Right lobe of liver (tissue), 6 donors: ENCODE measurements around the gene FAM120AOS. TPM values are rescaled to one million over a fixed set of nuclear protein-coding genes. Genes with fewer than 3 reads are reported as not detected.

Source experiments
- ATAC-seq, 4 donors: fragments of 200-7000 bp; cut with Tn5 transposase; one replicate each; pipeline ENCODE4 v1.9.1; 2020; ENCODE audit warnings: mild to moderate bottlenecking in 4 of 4, moderate library complexity in 4 of 4
- DNase-seq, 3 donors: peaks; one replicate each; pipeline ENCODE4 v3.0.0-alpha.2; 2020
- H3K27ac ChIP-seq, 3 donors: fragments of 200-600 bp; one replicate each; pipeline ENCODE4 v1.8.0; 2022
- H3K27me3 ChIP-seq, 2 donors: fragments of 200-600 bp; one replicate each; pipeline ENCODE4 v1.8.0; 2022
- H3K36me3 ChIP-seq, 4 donors: fragments of 200-600 bp; sonication (generic) in 1 of 4; one replicate each; pipeline versions ENCODE4 v1.5.1 to v1.8.0; 2017 to 2022; ENCODE audit warnings: control low read depth in 1 of 4
- H3K4me1 ChIP-seq, 4 donors: fragments of 200-600 bp; sonication (generic) in 1 of 4; one replicate each; pipeline versions ENCODE4 v1.5.1 to v1.8.0; 2017 to 2022; ENCODE audit warnings: control low read depth in 1 of 4
- H3K4me3 ChIP-seq, 3 donors: fragments of 200-600 bp; one replicate each; pipeline ENCODE4 v1.8.0; 2022
- H3K9me3 ChIP-seq, 4 donors: fragments of 200-600 bp; sonication (generic) in 1 of 4; one replicate each; pipeline versions ENCODE4 v1.5.1 to v1.8.0; 2017 to 2022; ENCODE audit warnings: control low read depth in 1 of 4
- POLR2A ChIP-seq: fragments of 450-650 bp; IDR thresholded peaks from one replicate; pipeline ENCODE4 v1.6.1; 2017; ENCODE audit warnings: antibody characterized with exemption, mild to moderate bottlenecking
- WGBS: methylation state at CpG from one replicate; pipeline ENCODE4 v1.1.6; 2018; ENCODE audit warnings: low coverage, low lambda C conversion rate; ENCODE audit not compliant: insufficient coverage; ENCODE audit errors: missing lambda C conversion rate; 5-methylcytosine and 5-hydroxymethylcytosine counted together
- intact Hi-C, 2 donors: fragments of 100-400 bp; cut with DNase I; formaldehyde crosslinking; loops; one replicate each; pipeline versions ENCODE4 v1.11.2 to v1.14.1; 2022
- small RNA-seq, 2 experiments: library from RNA; depleted of rRNA; stranded (forward); fragments of <200 nt; gene quantifications; one replicate each; pipeline ENCODE3, GENCODE V24; 2016
- total RNA-seq, 6 experiments: library from RNA; depleted of rRNA in 2 of 6; stranded (reverse); fragments of >200 nt in 2 of 6; fragmentation: NEBNext Ultra II Directional in 3 of 6; extraction: Animal tissue kit (Norgen Biotek cat#: 25700) in 3 of 6; gene quantifications; one replicate each; pipeline versions ENCODE4 v1.1.0 to v1.2.4, GENCODE V29; 2016 to 2023
- TF ChIP-seq, protein P1 (sequence below), 4 donors: fragments of 200-600 bp in 3 of 4; fragments of 450-650 bp in 1 of 4; IDR thresholded peaks; one replicate each; pipeline versions ENCODE4 v1.5.1 to v1.8.0; 2016 to 2022; ENCODE audit warnings: antibody characterized with exemption in 4 of 4, mild to moderate bottlenecking in 2 of 4
- donor health status: DM: no; HTN: yes; CAD: no.
- donor health status: DM: no; HTN: no; CAD: no.
- donor health status: DM: no; HTN: no; CAD: no.
- donor health status: DM: no; HTN: yes; CAD: no.
- donor health status: DM: no; HTN: yes; CAD: no.

The FAM120AOS gene
- total RNA-seq, 6 experiments from 2014 or later: 14.4 to 20.8 (median 17.9) TPM

GRCh38 chr9:93398471-93398870 is 54.9 kb downstream of the FAM120AOS start:
- TF ChIP-seq POLR2A: no peak
- TF ChIP-seq, protein P1, sequence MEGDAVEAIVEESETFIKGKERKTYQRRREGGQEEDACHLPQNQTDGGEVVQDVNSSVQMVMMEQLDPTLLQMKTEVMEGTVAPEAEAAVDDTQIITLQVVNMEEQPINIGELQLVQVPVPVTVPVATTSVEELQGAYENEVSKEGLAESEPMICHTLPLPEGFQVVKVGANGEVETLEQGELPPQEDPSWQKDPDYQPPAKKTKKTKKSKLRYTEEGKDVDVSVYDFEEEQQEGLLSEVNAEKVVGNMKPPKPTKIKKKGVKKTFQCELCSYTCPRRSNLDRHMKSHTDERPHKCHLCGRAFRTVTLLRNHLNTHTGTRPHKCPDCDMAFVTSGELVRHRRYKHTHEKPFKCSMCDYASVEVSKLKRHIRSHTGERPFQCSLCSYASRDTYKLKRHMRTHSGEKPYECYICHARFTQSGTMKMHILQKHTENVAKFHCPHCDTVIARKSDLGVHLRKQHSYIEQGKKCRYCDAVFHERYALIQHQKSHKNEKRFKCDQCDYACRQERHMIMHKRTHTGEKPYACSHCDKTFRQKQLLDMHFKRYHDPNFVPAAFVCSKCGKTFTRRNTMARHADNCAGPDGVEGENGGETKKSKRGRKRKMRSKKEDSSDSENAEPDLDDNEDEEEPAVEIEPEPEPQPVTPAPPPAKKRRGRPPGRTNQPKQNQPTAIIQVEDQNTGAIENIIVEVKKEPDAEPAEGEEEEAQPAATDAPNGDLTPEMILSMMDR (IDR thresholded peaks at IDR 0.05): no peak
- peak in 1 of 4 donors; percentile 31 for ATAC-seq
- 83% methylated on average over 8 of the region's 9 CpGs for WGBS

GRCh38 chr9:93397661-93398373 is 55.6 kb downstream of the FAM120AOS start:
- intact Hi-C loops: no loop called here
- DNase-seq: no peak
- H3K4me1 ChIP-seq: no peaks in the 10 kb centered on the region
- no peaks in the 10 kb centered on the region for H3K36me3 ChIP-seq
- no peak overlapping the region for H3K4me3 ChIP-seq
- TF ChIP-seq POLR2A: no peak
- TF ChIP-seq, protein P1 (IDR thresholded peaks at IDR 0.05): no peak
- 57% methylated on average over 9 of the region's 10 CpGs for WGBS
- no peak for ATAC-seq
- H3K27me3 ChIP-seq: no peaks in the 10 kb centered on the region
- H3K9me3 ChIP-seq: no peaks in the 10 kb centered on the region
- no peak overlapping the region for H3K27ac ChIP-seq

More at GRCh38 chr9:93398471-93398870, 54.9 kb downstream of the FAM120AOS start:
- no peak overlapping the region for H3K27ac ChIP-seq
- H3K4me1 ChIP-seq: no peaks in the 10 kb centered on the region
- DNase-seq: no peak
- no peaks in the 10 kb centered on the region for H3K9me3 ChIP-seq
- intact Hi-C loops: no loop called here
- no peaks in the 10 kb centered on the region for H3K27me3 ChIP-seq
- no peak overlapping the region for H3K4me3 ChIP-seq
- H3K36me3 ChIP-seq: no peaks in the 10 kb centered on the region

Small RNAs within 50 kb of the gene (small RNA-seq; reads per million reads assigned to genes)
- gene RF00019: 0 reads per million in 2 experiments

Other genes starting within 250 kb of the FAM120AOS start
- 10 to 100 TPM; 61.9 to 92.1 (median 76.0) TPM for gene FAM120A, start 1.9 kb downstream of the FAM120AOS start, total RNA-seq
- gene PHF2, start 123.0 kb upstream of the FAM120AOS start, total RNA-seq: 1 to 10 TPM; 6.3 to 8.5 (median 6.8) TPM